Right forelimb (tissue), 1 donor: ENCODE data around the gene FHIP2A.
"Not testable (repeated sequence)": the region's sequence is repeated elsewhere in the genome, so short reads cannot be mapped to it uniquely, and the experiment has no call there.

Experiments
- DNase-seq: peaks from one replicate; pipeline ENCODE4 v3.0.0-alpha.2; 2018

Gene FHIP2A

GRCh38 chr10:114821915-114822443 lies 399 bp downstream of the FHIP2A start:
- no peak for DNase-seq

- peak; percentile 76 for DNase-seq
These were observed 980 bp downstream of the FHIP2A start for GRCh38 chr10:114822444-114823076.

GRCh38 chr10:114823077-114823463 lies 1.5 kb downstream of the FHIP2A start:
- DNase-seq: no peak

GRCh38 chr10:114824391-114824790 lies 2.8 kb downstream of the FHIP2A start:
- no peak for DNase-seq

GRCh38 chr10:114825513-114826253 lies 4.1 kb downstream of the FHIP2A start:
- DNase-seq: no peak

GRCh38 chr10:114829160-114829909 lies 7.8 kb downstream of the FHIP2A start:
- DNase-seq: no peak

GRCh38 chr10:114831186-114831867 lies 9.7 kb downstream of the FHIP2A start:
- no peak for DNase-seq

- DNase-seq: no peak
These were observed 16.1 kb downstream of the FHIP2A start for GRCh38 chr10:114837690-114838089.

GRCh38 chr10:114839901-114840300 lies 18.3 kb downstream of the FHIP2A start:
- no peak for DNase-seq

GRCh38 chr10:114845978-114846693 lies 24.6 kb downstream of the FHIP2A start:
- no peak for DNase-seq

- DNase-seq: not testable (repeated sequence)
These were observed 25.9 kb downstream of the FHIP2A start for GRCh38 chr10:114847517-114847916.

GRCh38 chr10:114849674-114850073 lies 28.1 kb downstream of the FHIP2A start:
- DNase-seq: no peak

- DNase-seq: no peak
These were observed 28.5 kb downstream of the FHIP2A start for GRCh38 chr10:114850126-114850525.

GRCh38 chr10:114851336-114851735 lies 29.8 kb downstream of the FHIP2A start:
- no peak for DNase-seq

- no peak for DNase-seq
These were observed 30.6 kb downstream of the FHIP2A start for GRCh38 chr10:114852197-114852596.

GRCh38 chr10:114854906-114855305 lies 33.3 kb downstream of the FHIP2A start:
- DNase-seq: no peak

GRCh38 chr10:114855776-114856543 lies 34.4 kb downstream of the FHIP2A start:
- DNase-seq: no peak

GRCh38 chr10:114856544-114857287 lies 35.1 kb downstream of the FHIP2A start:
- no peak for DNase-seq

GRCh38 chr10:114857288-114857565 lies 35.6 kb downstream of the FHIP2A start:
- not testable (repeated sequence) for DNase-seq

- no peak for DNase-seq
These were observed 36.5 kb downstream of the FHIP2A start for GRCh38 chr10:114857922-114858629.
